GM12878 (cell line): ENCODE data around the gene EEF1A2. TPM values are rescaled to one million over a fixed set of nuclear protein-coding genes. Genes with fewer than 3 reads are reported as not detected.

ENCODE experiments used
- ATAC-seq: fragments of 200-7000 bp; cut with Tn5 transposase; 3 replicates; pipeline ENCODE4 v1.9.1; 2020; ENCODE audit warnings: mild to moderate bottlenecking, moderate library complexity
- BruUV-seq: library from RNA; stranded (reverse); fragments of 400-500 nt; replicated peaks from 2 replicates; lab custom pipeline; 2021; lab: Mats Ljungman, UMichigan
- CTCF ChIA-PET: fragments of 300-600 bp; sonication (Branson Sonifier 250); formaldehyde crosslinking; extraction: SDS; loops from one replicate; lab custom pipeline; 2021; ENCODE audit warnings: inconsistent platforms; lab: Yijun Ruan, JAX
- POLR2A ChIA-PET: fragments of 350-600 bp; formaldehyde crosslinking; extraction: SDS; loops from one replicate; lab custom pipeline; 2021; ENCODE audit warnings: inconsistent platforms; lab: Charles Lee
- RAD21 ChIA-PET: fragments of 300-600 bp; sonication (Branson Sonifier 250); formaldehyde crosslinking; loops from one replicate; lab custom pipeline; 2023; ENCODE audit warnings: antibody characterized with exemption; ENCODE audit not compliant: unreplicated experiment; lab: Charles Lee
- SMC1A ChIA-PET: fragments of 300-600 bp; sonication (Branson Sonifier 250); formaldehyde crosslinking; loops from one replicate; lab custom pipeline; 2023; ENCODE audit not compliant: unreplicated experiment, uncharacterized antibody; lab: Charles Lee
- DNase-seq: peaks from one replicate; pipeline ENCODE4 v3.0.0-alpha.2; 2011; ENCODE audit warnings: low read depth, low spot score
- FAIRE-seq: peaks from 3 replicates; lab custom pipeline; 2011; peaks lifted over from hg19 to GRCh38; lab: Jason Lieb, UNC
- H2AFZ ChIP-seq: 2 replicates; pipeline ENCODE4 v1.6.0; 2011; ENCODE audit warnings: low read depth, low read length, control low read depth; ENCODE audit not compliant: control insufficient read depth
- H3K27ac ChIP-seq: 2 replicates; pipeline ENCODE4 v1.5.1; 2011; ENCODE audit warnings: control low read depth; ENCODE audit not compliant: control insufficient read depth, insufficient read depth
- H3K27me3 ChIP-seq, 2 experiments: replicated peaks in 1 of 2; 2 replicates each; pipeline versions ENCODE4 v1.6.0 to v1.6.1; 2011; ENCODE audit warnings: low read length in 1 of 2; ENCODE audit not compliant: control insufficient read depth in 2 of 2, insufficient read depth in 2 of 2
- H3K36me3 ChIP-seq, 2 experiments: 2 replicates each; pipeline ENCODE4 v1.5.1; 2011; ENCODE audit warnings: low read length in 1 of 2; ENCODE audit not compliant: control insufficient read depth in 2 of 2, insufficient read depth in 2 of 2
- H3K4me1 ChIP-seq: 2 replicates; pipeline ENCODE4 v1.6.1; 2011; ENCODE audit warnings: mild to moderate bottlenecking, low read length, moderate library complexity, mixed read lengths; ENCODE audit not compliant: control insufficient read depth, insufficient read depth
- H3K4me2 ChIP-seq: 2 replicates; pipeline ENCODE4 v1.6.0; 2011; ENCODE audit warnings: control low read depth; ENCODE audit not compliant: control insufficient read depth, insufficient read depth
- H3K4me3 ChIP-seq: fragments of 200-600 bp; sonication (generic); 2 replicates; pipeline ENCODE4 v1.5.1; 2016
- H3K79me2 ChIP-seq: 2 replicates; pipeline ENCODE4 v1.6.0; 2011; ENCODE audit warnings: low read length; ENCODE audit not compliant: control insufficient read depth, insufficient read depth
- H3K9ac ChIP-seq: 2 replicates; pipeline ENCODE4 v1.8.0; 2011; ENCODE audit warnings: low read length, control low read depth, mixed read lengths; ENCODE audit not compliant: control insufficient read depth, insufficient read depth
- H3K9me3 ChIP-seq: replicated peaks from 3 replicates; pipeline ENCODE4 v1.5.1; 2011; ENCODE audit warnings: mild to moderate bottlenecking, low read length; ENCODE audit not compliant: control insufficient read depth, insufficient read depth
- H4K20me1 ChIP-seq: 2 replicates; pipeline ENCODE4 v1.6.0; 2011; ENCODE audit not compliant: control insufficient read depth, insufficient read depth
- ESRRA ChIP-seq: IDR thresholded peaks from 2 replicates; pipeline ENCODE4 v1.6.1; 2012; ENCODE audit warnings: mild to moderate bottlenecking, low read length, improper control_type of control experiment
- ETV6 ChIP-seq, 2 experiments: fragments of 450-650 bp in 1 of 2; IDR thresholded peaks in 1 of 2; conservative IDR thresholded peaks in 1 of 2; 2 replicates each; pipeline ENCODE4 v1.6.1; 2014; ENCODE audit warnings: antibody characterized with exemption in 1 of 2, borderline replicate concordance in 1 of 2, low read depth in 1 of 2, mild to moderate bottlenecking in 1 of 2, moderate library complexity in 1 of 2
- NBN ChIP-seq: fragments of 450-650 bp; IDR thresholded peaks from 2 replicates; pipeline ENCODE4 v1.6.1; 2016
- NR2F1 ChIP-seq: fragments of 450-650 bp; conservative IDR thresholded peaks from 2 replicates; pipeline ENCODE4 v1.6.1; 2017; ENCODE audit warnings: mild to moderate bottlenecking
- PBX3 ChIP-seq: IDR thresholded peaks from 2 replicates; pipeline ENCODE4 v1.6.1; 2011; ENCODE audit warnings: mild to moderate bottlenecking, low read depth, low read length, moderate library complexity; ENCODE audit not compliant: insufficient replicate concordance
- PKNOX1 ChIP-seq: fragments of 450-650 bp; IDR thresholded peaks from 2 replicates; pipeline ENCODE4 v1.6.1; 2016; ENCODE audit warnings: mild to moderate bottlenecking
- SMARCA5 ChIP-seq: fragments of 450-650 bp; IDR thresholded peaks from 2 replicates; pipeline ENCODE4 v1.6.1; 2017; ENCODE audit warnings: mild to moderate bottlenecking
- ZNF24 ChIP-seq: fragments of 450-650 bp; IDR thresholded peaks from 2 replicates; pipeline ENCODE4 v1.6.1; 2017; ENCODE audit warnings: antibody characterized with exemption, mild to moderate bottlenecking
- WGBS: methylation state at CpG from one replicate; pipeline ENCODE4 v1.1.6; 2016; ENCODE audit warnings: low lambda C conversion rate; ENCODE audit not compliant: insufficient replicate concordance, insufficient coverage; ENCODE audit errors: missing lambda C conversion rate; 5-methylcytosine and 5-hydroxymethylcytosine counted together
- in situ Hi-C: fragments of 300-500 bp; cut with MboI; formaldehyde crosslinking; loops from 9 replicates; pipeline ENCODE4 v1.14.3; 2018; ENCODE audit warnings: mixed read lengths
- intact Hi-C: fragments of 100-400 bp; cut with micrococcal nuclease; formaldehyde crosslinking; loops from one replicate; pipeline ENCODE4 v1.14.2; 2022; ENCODE audit not compliant: unreplicated experiment
- polyA plus RNA-seq, 11 experiments: library from polyadenylated mRNA; depleted of rRNA in 4 of 11; unstranded in 6 of 11; stranded (reverse) in 5 of 11; fragments of >200 nt; fragmentation: Nextera tagmentation in 4 of 11; fragmentation: Illumina TruSeq in 1 of 11; extraction: Ambion mirVana in 4 of 11; extraction: Trizol in 1 of 11; gene quantifications; 1 replicate in 1 of 11; 2 replicates in 10 of 11; pipeline versions ENCODE4 v1.2.1 to v1.2.3, GENCODE V29; 2011 to 2016; ENCODE audit warnings: inconsistent platforms in 2 of 11, missing spikeins in 2 of 11, low read depth in 1 of 11
- total RNA-seq, 4 experiments: library from RNA; depleted of rRNA in 3 of 4; stranded (reverse); fragments of >200 nt in 3 of 4; fragmentation: Illumina TruSeq in 1 of 4; extraction: Trizol in 1 of 4; gene quantifications; 2 replicates each; pipeline versions ENCODE4 v1.2.1 to v1.2.3, GENCODE V29; 2013 to 2021

Gene EEF1A2
- total and polyA plus RNA-seq, 10 of the 15 experiments (the other 5 are each of a cell fraction or from before 2014, with no cell fraction given), result 0.56 TPM; not detected in 9

- FAIRE-seq, result no peak
- H3K9ac ChIP-seq, result no peak overlapping the region
Measured at GRCh38 chr20:63544241-63544957, 45.5 kb upstream of the EEF1A2 start.

GRCh38 chr20:63543733-63544132 lies 44.9 kb upstream of the EEF1A2 start:
- no peak overlapping the region for H3K27ac ChIP-seq
- WGBS, result 52% methylated on average over 6 of the region's 6 CpGs
- FAIRE-seq (no peak), ATAC-seq (no peak), DNase-seq (no peak)
- no peaks in the 10 kb centered on the region for H3K36me3 ChIP-seq
- in situ Hi-C loops, result no loop called here
- CTCF ChIA-PET, result interaction anchor here (1.3 kb wide), 1 partner anchor 9 kb away, joined by 9 read pairs; no protein-coding TSS in a partner anchor
- no TSS peak for BruUV-seq
- intact Hi-C loops, result no loop called here
- no peaks in the 10 kb centered on the region for H3K9me3 ChIP-seq
- SMC1A ChIA-PET, result no interaction called here
- no peak overlapping the region for H2AFZ ChIP-seq
- RAD21 ChIA-PET, result interaction anchor here (1.2 to 1.6 kb wide), 2 partner anchors 9 to 19 kb away, joined by 3 to 4 read pairs; no protein-coding TSS in a partner anchor
- no peak overlapping the region for H3K4me3 ChIP-seq
- peaks cover 13% of the 10 kb centered on the region; the same call in 1 of the 2 replicates for H3K4me1 ChIP-seq
- H3K9ac ChIP-seq, result no peak overlapping the region
- no peaks in the 10 kb centered on the region for H4K20me1 ChIP-seq
- no peak overlapping the region for H3K4me2 ChIP-seq
- H3K79me2 ChIP-seq, result no peaks in the 10 kb centered on the region
- POLR2A ChIA-PET, result interaction anchor here (1.1 to 1.5 kb wide), 3 partner anchors 8 to 98 kb away, joined by 3 read pairs; partner anchors contain the start of gene PPDPF
- TF ChIP-seq PKNOX1 (peak; percentile 22; the same call in 1 of the 2 replicates), NBN (0 out of 2 replicates have a peak, but pooled peaks have one; percentile 24), PBX3 (no peak), ETV6 (conservative IDR thresholded peaks at IDR 0.05 in 1 of 2, IDR thresholded peaks at IDR 0.05 in 1 of 2; ENCODE audit: borderline replicate concordance in 1 of 2, low read depth in 1 of 2) (no peak), ZNF24 (peak; percentile 99), SMARCA5 (no peak)
- no peaks in the 10 kb centered on the region for H3K27me3 ChIP-seq

More at GRCh38 chr20:63544241-63544957, 45.5 kb upstream of the EEF1A2 start:
- POLR2A ChIA-PET, result no interaction called here
- no peaks in the 10 kb centered on the region for H4K20me1 ChIP-seq
- CTCF ChIA-PET, result no interaction called here
- WGBS, result 50% methylated on average over 27 of the region's 27 CpGs
- no peak for ATAC-seq
- H3K9me3 ChIP-seq, result no peaks in the 10 kb centered on the region
- H3K4me3 ChIP-seq, result no peak overlapping the region
- H3K79me2 ChIP-seq, result no peaks in the 10 kb centered on the region
- SMC1A ChIA-PET, result no interaction called here
- no peaks in the 10 kb centered on the region; a peak in 1 of 4 replicates for H3K27me3 ChIP-seq
- no peaks in the 10 kb centered on the region for H3K36me3 ChIP-seq
- no peak for DNase-seq
- H2AFZ ChIP-seq, result no peak overlapping the region
- RAD21 ChIA-PET, result interaction anchor here (0.6 to 1.6 kb wide), 2 partner anchors 8 to 108 kb away, joined by 3 to 4 read pairs; no protein-coding TSS in a partner anchor
- peaks cover 12% of the 10 kb centered on the region; the same call in 1 of the 2 replicates for H3K4me1 ChIP-seq
- in situ Hi-C loops, result no loop called here
- TF ChIP-seq ESRRA (no peak), NR2F1 (peak; percentile 4; the same call in 1 of the 2 replicates)
- no TSS peak for BruUV-seq
- H3K4me2 ChIP-seq, result no peak overlapping the region
- intact Hi-C loops, result no loop called here
- no peak overlapping the region for H3K27ac ChIP-seq
